Ovary (tissue), 3 donors: Measurements from ENCODE around the gene FAM20C.

Experiments
- EP300 ChIP-seq: sonication (generic); formaldehyde crosslinking; IDR thresholded peaks from one replicate; pipeline ENCODE4 v1.6.1; 2017; ENCODE audit warnings: antibody characterized with exemption
- POLR2A ChIP-seq: fragments of 450-650 bp; IDR thresholded peaks from one replicate; pipeline ENCODE4 v1.6.1; 2017; ENCODE audit warnings: antibody characterized with exemption, mild to moderate bottlenecking, moderate library complexity
- TF ChIP-seq, protein P1 (sequence below), 3 donors: fragments of 450-650 bp in 2 of 3; fragments of 200-600 bp in 1 of 3; IDR thresholded peaks; one replicate each; pipeline versions ENCODE4 v1.5.1 to v1.8.0; 2016 to 2022; ENCODE audit warnings: antibody characterized with exemption in 3 of 3, mild to moderate bottlenecking in 1 of 3
- donor health status: DM: no; HTN: no; CAD: no.

DNA sequence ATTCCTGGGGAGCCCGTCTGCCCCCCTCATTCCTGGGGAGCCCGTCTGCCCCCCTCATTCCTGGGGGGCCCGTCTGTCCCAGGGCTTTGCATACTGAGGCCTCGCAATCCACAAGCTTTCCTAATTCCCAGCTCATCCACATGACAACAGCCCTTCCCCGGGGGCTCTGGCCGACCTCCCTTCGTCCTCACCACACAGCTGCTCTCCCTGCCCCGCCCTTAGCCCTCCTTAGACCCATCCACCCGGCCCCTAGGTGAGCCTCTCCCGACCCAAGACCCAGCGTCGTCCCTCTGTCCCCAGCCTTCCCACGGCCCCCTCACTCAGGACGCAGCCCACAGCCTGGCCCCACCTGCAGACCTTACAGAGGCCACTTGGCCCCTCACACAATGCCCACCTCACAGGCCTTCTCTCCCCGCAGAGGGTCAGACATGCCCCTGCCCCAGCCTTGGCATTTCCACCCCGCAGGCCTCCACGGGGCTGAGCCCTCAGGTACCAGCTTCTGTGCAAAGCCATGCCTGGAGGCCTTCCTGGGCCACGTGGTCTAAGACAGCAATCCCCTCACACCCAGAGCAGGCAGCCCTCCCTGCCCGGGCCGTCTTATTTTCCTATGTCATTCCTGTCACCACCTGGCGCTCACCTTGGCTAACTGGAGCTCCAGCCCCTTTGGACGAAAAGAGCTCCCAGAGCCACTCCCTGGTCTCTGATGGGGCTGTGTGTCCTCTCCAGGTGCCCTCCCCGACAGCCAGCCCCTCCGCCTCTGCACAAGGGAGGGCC is 3.5 kb upstream of the FAM20C start:
- TF ChIP-seq EP300 (no peak), POLR2A (no peak)
- TF ChIP-seq, protein P1, sequence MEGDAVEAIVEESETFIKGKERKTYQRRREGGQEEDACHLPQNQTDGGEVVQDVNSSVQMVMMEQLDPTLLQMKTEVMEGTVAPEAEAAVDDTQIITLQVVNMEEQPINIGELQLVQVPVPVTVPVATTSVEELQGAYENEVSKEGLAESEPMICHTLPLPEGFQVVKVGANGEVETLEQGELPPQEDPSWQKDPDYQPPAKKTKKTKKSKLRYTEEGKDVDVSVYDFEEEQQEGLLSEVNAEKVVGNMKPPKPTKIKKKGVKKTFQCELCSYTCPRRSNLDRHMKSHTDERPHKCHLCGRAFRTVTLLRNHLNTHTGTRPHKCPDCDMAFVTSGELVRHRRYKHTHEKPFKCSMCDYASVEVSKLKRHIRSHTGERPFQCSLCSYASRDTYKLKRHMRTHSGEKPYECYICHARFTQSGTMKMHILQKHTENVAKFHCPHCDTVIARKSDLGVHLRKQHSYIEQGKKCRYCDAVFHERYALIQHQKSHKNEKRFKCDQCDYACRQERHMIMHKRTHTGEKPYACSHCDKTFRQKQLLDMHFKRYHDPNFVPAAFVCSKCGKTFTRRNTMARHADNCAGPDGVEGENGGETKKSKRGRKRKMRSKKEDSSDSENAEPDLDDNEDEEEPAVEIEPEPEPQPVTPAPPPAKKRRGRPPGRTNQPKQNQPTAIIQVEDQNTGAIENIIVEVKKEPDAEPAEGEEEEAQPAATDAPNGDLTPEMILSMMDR (IDR thresholded peaks at IDR 0.05), result no peak
